ENCODE results near the gene COL4A4. TPM values are rescaled to one million over a fixed set of nuclear protein-coding genes. Genes with fewer than 3 reads are reported as not detected.

Gene COL4A4
- total RNA-seq, 1 experiment from 2014 or later, result 3.1 TPM

DNA sequence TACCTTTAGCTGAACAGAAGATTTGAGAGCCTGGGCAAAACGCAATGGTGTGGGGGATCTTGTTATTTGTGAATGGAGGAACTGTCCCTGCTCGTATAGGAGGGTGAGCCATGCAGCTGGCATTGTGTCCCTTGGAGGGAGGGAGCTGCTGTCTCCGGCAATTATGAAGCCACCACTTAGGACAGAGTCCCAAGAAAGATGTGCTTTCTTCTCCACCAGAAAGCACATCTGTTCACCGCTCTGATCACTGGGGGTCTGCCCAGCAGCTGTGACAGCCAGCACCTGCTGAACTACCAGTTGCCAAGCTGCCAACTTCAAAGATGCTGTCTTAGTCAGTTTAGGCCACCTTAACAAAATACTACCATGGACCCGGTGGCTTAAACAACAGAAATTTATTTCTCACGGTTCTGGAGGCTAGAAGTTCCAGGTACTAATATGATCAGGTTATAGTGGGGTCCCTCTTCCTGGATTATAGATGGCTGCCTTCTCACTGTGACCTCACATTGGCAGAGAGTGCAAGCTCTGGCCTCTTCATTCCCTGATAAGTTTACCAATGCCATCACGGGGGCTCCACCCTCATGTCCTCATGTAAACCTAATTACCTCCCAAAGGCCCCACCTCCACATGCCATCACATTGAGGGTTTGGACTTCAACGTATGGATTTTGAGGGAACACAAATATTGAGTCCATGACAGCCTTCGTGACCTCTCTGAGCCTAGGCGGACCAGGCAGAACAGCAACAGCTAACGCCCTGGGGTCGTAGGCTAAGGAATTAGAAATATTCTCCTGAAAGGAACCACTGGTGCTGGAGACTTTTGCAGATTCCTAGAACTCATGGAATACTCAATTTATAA, 179.9 kb downstream of the COL4A4 start:
- ATAC-seq, result no peak; the same call in 1 of the 2 replicates
- H3K9me3 Mint-ChIP-seq, result no peaks in the 10 kb centered on the region
- H3K27ac Mint-ChIP-seq, result peak overlapping the region; percentile 70; the same call in 1 of the 2 replicates
- peaks cover 13% of the 10 kb centered on the region for H3K4me1 Mint-ChIP-seq
- TF ChIP-seq ZNF423 (CRISPR knock-in tag; IDR thresholded peaks at IDR 0.05) (no peak), RORB (CRISPR knock-in tag; IDR thresholded peaks at IDR 0.05) (no peak), SP1 (CRISPR knock-in tag; conservative IDR thresholded peaks at IDR 0.05) (no peak), NR1H2 (CRISPR knock-in tag; IDR thresholded peaks at IDR 0.05) (no peak), CREB1 (CRISPR knock-in tag; IDR thresholded peaks at IDR 0.05) (no peak), NR3C1 (CRISPR knock-in tag; conservative IDR thresholded peaks at IDR 0.05; ENCODE audit: low read depth) (no peak), KAT7 (CRISPR knock-in tag; IDR thresholded peaks at IDR 0.05; ENCODE audit: borderline replicate concordance) (no peak), JAZF1 (CRISPR knock-in tag; IDR thresholded peaks at IDR 0.05) (no peak), TP53 (CRISPR knock-in tag; IDR thresholded peaks at IDR 0.05) (no peak), SMAD3 (CRISPR knock-in tag; IDR thresholded peaks at IDR 0.05; ENCODE audit: borderline replicate concordance) (no peak), FOXK1 (CRISPR knock-in tag; IDR thresholded peaks at IDR 0.05) (no peak), CBFB (CRISPR knock-in tag; IDR thresholded peaks at IDR 0.05; ENCODE audit: low read depth) (no peak), GABPB1 (CRISPR knock-in tag; IDR thresholded peaks at IDR 0.05) (no peak), PRRX2 (CRISPR knock-in tag; IDR thresholded peaks at IDR 0.05) (no peak), ZNF396 (CRISPR knock-in tag; IDR thresholded peaks at IDR 0.05; ENCODE audit: borderline replicate concordance) (no peak)
- TF ChIP-seq, protein P1, sequence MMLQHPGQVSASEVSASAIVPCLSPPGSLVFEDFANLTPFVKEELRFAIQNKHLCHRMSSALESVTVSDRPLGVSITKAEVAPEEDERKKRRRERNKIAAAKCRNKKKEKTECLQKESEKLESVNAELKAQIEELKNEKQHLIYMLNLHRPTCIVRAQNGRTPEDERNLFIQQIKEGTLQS (CRISPR knock-in tag; conservative IDR thresholded peaks at IDR 0.05), result no peak
- TF ChIP-seq, protein P2, sequence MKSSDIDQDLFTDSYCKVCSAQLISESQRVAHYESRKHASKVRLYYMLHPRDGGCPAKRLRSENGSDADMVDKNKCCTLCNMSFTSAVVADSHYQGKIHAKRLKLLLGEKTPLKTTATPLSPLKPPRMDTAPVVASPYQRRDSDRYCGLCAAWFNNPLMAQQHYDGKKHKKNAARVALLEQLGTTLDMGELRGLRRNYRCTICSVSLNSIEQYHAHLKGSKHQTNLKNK (CRISPR knock-in tag; IDR thresholded peaks at IDR 0.05), result no peak
- TF ChIP-seq, protein P3, sequence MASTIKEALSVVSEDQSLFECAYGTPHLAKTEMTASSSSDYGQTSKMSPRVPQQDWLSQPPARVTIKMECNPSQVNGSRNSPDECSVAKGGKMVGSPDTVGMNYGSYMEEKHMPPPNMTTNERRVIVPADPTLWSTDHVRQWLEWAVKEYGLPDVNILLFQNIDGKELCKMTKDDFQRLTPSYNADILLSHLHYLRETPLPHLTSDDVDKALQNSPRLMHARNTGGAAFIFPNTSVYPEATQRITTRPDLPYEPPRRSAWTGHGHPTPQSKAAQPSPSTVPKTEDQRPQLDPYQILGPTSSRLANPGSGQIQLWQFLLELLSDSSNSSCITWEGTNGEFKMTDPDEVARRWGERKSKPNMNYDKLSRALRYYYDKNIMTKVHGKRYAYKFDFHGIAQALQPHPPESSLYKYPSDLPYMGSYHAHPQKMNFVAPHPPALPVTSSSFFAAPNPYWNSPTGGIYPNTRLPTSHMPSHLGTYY (CRISPR knock-in tag; IDR thresholded peaks at IDR 0.05), result no peak
- TF ChIP-seq, protein P4, sequence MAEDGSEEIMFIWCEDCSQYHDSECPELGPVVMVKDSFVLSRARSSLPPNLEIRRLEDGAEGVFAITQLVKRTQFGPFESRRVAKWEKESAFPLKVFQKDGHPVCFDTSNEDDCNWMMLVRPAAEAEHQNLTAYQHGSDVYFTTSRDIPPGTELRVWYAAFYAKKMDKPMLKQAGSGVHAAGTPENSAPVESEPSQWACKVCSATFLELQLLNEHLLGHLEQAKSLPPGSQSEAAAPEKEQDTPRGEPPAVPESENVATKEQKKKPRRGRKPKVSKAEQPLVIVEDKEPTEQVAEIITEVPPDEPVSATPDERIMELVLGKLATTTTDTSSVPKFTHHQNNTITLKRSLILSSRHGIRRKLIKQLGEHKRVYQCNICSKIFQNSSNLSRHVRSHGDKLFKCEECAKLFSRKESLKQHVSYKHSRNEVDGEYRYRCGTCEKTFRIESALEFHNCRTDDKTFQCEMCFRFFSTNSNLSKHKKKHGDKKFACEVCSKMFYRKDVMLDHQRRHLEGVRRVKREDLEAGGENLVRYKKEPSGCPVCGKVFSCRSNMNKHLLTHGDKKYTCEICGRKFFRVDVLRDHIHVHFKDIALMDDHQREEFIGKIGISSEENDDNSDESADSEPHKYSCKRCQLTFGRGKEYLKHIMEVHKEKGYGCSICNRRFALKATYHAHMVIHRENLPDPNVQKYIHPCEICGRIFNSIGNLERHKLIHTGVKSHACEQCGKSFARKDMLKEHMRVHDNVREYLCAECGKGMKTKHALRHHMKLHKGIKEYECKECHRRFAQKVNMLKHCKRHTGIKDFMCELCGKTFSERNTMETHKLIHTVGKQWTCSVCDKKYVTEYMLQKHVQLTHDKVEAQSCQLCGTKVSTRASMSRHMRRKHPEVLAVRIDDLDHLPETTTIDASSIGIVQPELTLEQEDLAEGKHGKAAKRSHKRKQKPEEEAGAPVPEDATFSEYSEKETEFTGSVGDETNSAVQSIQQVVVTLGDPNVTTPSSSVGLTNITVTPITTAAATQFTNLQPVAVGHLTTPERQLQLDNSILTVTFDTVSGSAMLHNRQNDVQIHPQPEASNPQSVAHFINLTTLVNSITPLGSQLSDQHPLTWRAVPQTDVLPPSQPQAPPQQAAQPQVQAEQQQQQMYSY (CRISPR knock-in tag; IDR thresholded peaks at IDR 0.05), result no peak
- TF ChIP-seq, protein P5, sequence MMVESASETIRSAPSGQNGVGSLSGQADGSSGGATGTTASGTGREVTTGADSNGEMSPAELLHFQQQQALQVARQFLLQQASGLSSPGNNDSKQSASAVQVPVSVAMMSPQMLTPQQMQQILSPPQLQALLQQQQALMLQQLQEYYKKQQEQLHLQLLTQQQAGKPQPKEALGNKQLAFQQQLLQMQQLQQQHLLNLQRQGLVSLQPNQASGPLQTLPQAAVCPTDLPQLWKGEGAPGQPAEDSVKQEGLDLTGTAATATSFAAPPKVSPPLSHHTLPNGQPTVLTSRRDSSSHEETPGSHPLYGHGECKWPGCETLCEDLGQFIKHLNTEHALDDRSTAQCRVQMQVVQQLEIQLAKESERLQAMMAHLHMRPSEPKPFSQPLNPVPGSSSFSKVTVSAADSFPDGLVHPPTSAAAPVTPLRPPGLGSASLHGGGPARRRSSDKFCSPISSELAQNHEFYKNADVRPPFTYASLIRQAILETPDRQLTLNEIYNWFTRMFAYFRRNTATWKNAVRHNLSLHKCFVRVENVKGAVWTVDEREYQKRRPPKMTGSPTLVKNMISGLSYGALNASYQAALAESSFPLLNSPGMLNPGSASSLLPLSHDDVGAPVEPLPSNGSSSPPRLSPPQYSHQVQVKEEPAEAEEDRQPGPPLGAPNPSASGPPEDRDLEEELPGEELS (CRISPR knock-in tag; IDR thresholded peaks at IDR 0.05), result no peak
- CTCF ChIA-PET, result interaction anchor here (0.6 kb wide), 1 partner anchor 504 kb away, joined by 3 read pairs; no protein-coding TSS in a partner anchor
- no peaks in the 10 kb centered on the region for H3K27me3 Mint-ChIP-seq (ENCODE audit: low read depth)
- no peak for DNase-seq (ENCODE audit: low spot score)
- POLR2A ChIA-PET, result no interaction called here
- H3K36me3 Mint-ChIP-seq, result no peaks in the 10 kb centered on the region
- no peak overlapping the region for H3K4me3 Mint-ChIP-seq

Measured in WTC11 (cell line).